Fibroblast of gingiva (primary cell): ENCODE results near the gene TASP1.
A peak's percentile ranks its signal among the peaks of the same experiment; 100 is the strongest.
"Not testable (repeated sequence)": the region's sequence is repeated elsewhere in the genome, so short reads cannot be mapped to it uniquely, and the experiment has no call there.

Experiments
- DNase-seq: peaks from one replicate; pipeline ENCODE4 v3.0.0-alpha.2; 2011; ENCODE audit warnings: low read depth

TASP1 gene

DNA sequence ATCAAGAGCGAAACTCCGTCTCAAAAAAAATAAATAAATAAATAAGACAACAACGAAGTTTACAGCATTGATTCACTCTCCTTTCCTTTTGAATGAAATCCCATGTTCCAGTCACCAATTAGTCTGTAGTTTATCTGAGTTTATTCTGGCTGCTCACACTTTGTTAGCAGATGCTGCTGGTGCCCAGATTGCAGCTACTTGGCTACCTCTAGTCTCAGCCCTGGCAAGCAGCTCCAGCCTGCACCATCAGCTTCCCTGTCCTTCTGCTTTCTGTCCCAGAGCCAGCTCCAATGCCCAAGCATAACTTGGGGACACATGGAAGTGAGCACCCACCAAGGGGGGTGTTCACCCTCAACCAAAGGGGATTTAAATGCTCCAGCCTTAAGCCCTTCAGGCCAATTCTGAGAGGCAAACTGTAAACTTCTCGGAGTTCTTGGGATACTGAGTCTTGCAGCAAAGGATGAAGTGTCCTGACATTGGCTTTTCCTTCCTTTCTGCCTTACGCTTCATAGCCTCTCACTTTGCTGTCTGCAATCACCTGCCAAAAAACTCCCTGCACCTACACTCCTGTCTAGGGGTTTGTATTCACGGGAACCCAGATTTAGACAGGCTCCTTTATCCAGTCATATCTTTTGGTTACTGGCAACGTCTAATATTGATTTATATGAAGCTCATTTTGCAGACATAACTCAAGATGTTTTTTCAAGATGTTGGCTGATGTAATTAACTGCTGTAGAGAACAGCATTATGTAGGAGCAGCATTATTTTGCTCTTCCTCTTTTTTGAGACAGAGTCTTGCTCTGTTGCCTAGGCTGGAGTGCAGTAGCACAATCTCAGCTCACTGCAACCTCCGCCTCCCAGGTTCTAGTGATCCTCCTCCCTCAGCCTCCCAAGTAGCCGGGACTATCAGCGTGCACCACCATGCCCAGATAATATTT is 9.8 kb upstream of the TASP1 start:
- DNase-seq = no peak

DNA sequence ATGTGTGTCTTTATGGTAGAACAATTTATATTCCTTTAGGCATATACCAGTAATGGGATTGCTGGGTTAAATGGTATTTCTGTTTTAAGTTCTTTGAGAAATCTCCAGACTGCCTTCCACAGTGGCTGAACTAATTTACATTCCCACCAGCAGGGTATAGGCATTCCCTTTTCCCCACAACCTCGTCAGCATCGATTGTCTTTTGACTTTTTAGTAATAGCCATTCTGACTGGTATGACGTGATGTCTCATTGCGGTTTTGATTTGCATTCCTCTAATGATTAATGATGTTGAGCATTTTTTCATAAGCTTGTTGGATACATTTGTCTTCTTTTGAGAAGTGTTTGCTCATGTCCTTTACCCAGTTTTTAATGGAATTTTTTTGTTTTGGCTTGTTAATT is 5.3 kb upstream of the TASP1 start:
- no peak for DNase-seq

DNA sequence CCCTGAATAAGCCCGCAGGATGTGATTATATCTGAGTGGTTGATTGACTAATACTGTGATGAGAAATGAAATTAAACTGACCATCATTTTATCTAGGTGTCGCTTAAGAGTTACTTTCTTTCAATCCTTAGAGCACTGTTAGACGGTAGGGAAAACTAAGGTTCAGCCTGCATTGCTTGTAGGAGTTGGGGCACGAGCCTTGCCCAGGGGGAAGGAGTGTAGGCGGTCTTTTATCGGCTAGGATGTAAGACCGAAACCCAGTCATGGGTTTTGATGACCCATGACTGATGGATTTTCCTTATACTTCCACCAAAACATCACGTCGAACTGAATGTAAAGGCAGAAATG is 392 bp upstream of the TASP1 start:
- no peak for DNase-seq

DNA sequence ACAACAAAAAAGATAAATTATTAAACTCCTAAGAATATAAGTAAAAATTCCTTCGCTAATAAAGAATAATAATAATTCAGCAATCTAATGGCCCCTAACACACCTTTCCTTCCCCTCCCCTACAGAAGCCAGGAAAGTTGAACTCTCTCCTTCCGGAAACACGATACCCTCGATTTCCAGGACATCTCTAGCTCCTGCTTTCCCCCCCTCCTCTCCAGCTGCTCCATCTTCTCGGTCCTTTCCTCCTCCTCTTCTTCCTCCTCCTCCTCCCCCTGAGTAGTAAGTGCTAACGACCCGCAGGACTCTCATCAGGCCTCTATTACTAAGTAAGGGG is 603 bp downstream of the TASP1 start:
- DNase-seq = no peak

DNA sequence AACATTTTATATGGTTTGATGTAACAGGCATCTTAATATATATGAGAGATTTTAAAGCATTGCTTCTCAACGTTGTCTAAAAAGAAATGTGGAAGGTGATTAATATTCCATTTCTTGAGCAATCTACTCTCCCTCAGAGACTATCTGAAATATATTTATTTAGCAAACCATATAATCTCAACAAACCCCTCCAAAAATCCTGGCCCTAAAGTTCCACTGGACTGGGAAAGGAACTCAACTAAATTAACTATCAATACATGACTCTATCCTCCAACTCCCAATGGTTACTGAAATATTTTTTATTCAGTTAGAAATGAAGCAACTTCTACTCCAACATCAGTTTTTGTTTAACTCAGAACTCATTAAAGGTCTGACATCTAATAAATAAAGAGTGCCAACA is 6.3 kb downstream of the TASP1 start:
- no peak for DNase-seq

DNA sequence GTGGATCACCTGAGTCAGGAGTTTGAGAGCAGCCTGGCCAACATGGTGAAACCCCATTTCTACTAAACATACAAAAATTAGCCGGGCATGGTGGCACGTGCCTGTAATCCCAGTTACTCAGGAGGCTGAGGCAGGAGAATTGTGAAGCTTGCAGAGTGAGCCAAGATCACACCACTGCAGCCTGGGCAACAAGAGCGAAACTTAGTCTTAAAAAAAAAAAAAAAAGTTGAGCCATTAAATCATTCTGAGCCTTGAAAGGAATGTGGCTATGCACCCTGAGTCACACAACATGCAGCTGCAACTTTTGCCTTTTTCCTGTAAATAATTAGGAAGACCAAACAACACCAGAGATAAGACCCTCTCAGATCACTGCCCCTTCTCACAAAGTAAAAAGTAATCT is 11.2 kb downstream of the TASP1 start:
- peak; percentile 38 for DNase-seq

DNA sequence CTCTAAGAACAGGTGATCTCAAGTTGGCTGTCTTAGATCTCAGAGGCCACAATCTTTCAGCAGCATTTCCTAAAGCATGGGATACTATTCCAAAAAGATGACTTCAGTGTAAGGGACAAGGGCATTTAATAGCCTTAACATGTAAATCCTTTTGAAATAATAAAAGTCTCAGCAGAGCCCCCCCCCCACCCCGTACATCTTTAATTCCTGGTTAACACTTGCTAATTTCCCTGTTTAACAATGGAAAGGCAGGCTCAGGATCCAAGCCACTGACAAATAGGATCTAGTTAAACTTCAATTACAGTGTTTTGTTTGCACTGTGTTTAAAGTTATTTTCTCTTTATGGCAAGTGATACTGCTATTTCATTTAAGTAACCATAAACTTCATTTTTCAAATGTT is 12.0 kb downstream of the TASP1 start:
- DNase-seq = no peak

DNA sequence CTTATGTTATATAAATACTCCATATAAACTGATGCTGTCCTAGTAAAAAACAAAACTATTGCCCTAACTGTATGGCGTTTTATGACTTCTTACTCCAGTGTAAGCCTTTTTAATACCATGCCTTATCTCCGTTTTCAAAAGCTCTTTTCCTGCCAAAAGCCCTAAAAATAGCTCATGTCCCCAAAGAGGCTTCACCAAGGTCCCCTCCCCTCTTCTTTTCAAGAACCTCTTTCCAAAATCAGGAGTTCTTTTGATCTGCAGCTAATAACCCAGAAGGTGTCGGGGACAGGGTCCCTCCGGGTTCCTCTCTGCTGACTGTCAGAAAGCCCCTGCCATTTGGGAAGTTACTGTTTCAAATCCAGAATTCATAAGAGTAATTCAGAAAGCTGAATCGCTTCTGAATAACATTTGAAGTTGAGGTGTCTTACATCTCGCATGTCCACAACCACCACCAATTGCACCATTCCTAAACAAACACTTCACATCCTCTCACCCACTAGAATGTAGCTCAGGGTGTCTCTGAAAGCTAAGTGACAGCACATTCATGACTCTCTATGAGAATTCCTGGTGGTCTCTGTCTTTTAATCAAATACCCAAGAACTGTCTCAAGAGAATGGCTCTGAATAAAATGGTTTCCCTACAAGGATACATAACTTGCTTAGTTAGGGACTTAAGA is 13.3 kb downstream of the TASP1 start:
- DNase-seq = no peak

DNA sequence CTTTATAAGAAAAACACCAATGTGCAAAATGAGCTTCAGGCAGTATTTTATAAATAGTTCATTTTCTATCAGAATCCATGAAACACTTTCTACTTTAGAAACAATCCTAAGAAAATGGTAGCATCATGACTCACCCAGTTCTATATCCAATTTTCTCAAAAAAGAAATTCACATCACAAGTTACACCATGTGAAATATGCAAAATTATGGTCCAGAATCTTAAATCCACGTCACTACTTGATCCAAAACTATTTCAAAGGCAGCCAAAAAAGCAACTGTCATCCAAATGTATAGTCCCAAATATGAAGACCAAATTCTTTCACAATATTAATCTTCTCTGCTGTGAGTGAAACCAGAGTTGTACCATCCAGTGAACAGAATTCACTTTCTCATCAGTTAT is 19.3 kb downstream of the TASP1 start:
- not testable (repeated sequence) for DNase-seq

DNA sequence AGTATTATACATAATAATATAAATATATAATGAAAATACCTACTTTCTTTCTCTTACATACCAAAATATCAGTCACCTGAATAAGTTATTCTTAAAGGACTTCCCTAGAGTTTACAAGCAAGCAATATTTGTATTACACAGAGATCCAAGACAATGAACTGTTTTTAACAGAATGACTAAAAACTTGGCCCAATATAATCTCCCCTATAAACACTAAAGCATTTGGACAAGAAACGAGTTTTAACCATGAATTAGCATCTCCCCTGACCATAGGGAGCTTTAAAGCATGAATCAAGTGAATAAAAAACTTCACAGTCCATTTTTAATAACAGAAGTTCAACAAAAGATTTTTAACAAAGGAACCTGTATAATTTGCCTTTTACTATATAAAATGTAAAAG is 20.3 kb downstream of the TASP1 start:
- not testable (repeated sequence) for DNase-seq

DNA sequence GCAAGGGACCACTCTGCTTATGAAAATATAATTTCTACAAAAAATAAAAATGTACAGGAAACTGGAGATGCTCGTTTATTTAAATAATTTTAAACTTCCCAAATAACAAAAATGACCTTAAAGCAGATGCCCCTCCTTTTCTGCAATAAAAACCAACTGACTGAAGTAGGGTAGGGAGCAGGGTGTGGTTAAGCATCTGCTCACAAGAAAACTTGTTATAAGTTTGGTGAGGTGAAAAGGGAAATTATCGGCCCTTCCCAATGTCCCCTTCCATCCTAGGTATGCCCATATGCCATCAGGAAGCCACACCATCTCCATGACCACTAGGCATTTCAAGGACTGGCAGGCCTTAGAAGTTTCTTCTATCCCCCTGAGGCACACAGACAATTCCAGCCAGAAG is 21.1 kb downstream of the TASP1 start:
- DNase-seq = not testable (repeated sequence)

DNA sequence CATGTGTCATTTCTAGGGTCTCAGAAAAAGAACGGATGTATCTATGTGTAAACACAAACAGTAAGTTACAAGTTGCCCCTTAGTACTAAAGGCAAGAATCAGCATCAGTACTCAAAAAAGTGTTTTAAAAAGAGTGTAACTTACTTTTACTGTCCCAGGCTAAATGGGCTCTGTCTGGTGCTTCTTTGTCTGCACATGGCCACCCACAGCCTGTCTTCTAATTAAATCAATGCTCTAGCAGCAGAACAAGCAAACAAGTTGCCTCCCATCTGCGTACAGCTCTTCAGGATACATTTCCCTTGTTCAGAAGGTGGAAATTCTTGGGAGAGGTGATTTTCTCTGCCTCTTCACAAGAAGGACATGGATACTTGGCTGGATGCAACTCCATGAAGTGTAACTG is 22.0 kb downstream of the TASP1 start:
- DNase-seq = not testable (repeated sequence)

DNA sequence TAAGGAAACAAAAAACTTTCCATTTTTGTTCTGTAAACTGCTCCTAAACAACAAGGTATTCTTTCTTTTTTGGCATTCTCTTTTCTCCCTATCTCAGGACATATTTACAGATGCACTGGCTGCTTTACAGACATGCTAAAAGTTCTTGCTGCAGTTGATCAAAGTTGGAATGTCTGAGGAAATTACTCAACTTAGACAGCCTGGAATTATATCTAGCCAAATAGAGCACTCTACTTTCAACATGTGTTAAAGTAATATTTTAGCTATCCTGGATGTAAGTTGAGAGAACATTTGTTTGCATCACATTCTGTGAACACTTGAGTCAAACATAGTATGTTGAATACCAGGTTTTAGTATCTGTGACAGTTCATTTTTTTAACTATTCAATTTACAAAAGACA is 24.8 kb downstream of the TASP1 start:
- peak; percentile 54 for DNase-seq

DNA sequence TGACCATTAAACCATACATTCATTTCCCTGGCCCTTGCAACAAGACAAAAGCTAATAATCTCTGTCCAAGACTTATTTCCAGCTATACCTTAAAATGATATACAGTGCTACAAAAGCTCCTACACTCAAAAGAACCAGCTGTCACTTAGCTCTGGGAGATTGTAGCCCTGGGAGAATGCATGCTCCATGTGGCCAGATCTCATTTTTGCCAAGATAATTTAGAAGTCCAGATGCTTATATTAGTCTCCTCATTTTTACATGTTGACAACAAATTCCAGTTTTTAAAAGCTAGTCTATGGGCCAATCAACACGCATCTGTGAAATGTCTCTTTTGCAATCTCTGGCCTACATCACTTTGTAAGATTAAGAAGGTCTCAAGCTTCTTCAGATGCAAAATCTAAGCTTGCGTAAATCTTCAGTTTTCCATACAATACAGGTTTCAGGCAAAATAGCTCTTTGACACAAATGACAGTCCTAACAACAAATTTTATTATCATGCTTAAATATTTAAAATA is 27.1 kb downstream of the TASP1 start:
- DNase-seq = no peak

DNA sequence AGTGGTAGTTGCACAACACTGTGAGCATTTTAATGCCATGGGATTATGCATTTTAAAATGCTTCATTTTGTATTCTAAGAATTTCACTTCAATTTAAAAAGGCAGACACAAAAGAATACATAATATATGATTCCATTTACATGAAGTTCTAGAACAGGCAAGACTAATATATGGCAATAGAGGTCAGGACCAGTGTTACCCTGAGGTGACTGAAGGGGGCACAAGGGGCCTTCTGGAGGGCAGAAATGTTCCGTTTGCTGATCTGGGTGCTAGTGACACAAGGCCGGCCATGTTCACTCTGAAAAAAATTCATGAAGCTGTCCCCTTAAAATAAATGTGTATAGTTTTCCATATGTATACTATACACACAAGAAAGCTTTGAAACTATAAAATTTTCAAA is 28.5 kb downstream of the TASP1 start:
- no peak for DNase-seq

DNA sequence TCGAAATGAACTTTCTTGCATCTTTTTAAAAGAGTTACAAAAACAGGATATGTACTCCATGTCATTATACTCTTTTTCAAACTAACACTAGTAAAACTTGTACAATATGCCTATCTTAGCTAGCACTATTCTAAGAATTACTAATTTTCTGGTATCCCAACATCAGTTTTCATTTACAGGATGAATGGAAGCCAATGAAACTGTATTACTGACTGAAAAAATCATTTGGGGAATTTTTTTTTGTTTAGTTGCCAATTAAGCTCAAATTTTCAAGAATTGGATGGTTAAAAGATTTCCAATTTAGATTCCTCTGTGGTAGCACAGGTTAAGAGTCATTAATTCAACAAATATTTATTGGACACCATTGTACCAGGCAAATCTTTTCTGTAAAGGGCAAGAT is 30.7 kb downstream of the TASP1 start:
- DNase-seq = no peak

DNA sequence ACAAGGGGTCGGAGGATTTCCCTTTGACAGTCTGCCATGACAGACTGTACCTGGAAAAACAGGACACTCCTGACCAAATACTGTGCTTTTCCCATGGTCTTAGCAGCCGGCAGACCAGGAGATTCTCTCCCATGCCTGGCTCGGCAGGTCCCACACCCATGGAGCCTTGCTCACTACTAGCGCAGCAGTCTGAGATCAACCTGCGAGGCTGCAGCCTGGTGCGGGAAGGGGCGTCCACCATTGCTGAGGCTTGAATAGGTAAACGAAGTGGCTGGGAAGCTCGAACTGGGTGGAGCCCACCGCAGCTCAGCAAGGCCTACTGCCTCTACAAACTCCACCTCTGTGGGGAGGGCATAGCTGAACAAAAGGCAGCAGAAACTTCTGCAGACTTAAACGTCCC is 45.3 kb downstream of the TASP1 start:
- DNase-seq = not testable (repeated sequence)

DNA sequence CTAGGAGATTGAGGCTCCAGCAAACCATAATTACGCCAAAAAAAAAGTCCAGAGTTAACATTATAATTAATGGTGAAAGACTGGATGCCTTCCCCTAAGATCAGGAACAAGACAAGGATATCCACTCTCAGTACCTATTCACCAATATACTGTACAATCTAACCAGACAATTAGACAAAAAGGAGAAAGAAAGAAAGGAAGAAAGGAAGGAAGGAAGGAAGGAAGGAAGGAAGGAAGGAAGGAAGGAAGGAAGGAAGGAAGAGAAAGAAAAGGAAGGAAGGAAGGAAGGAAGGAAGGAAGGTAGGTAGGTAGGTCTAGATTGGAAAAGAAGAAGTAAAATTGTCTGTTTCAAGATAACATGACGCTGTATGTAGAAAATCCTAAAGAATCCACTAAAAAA is 50.7 kb downstream of the TASP1 start:
- no peak for DNase-seq

DNA sequence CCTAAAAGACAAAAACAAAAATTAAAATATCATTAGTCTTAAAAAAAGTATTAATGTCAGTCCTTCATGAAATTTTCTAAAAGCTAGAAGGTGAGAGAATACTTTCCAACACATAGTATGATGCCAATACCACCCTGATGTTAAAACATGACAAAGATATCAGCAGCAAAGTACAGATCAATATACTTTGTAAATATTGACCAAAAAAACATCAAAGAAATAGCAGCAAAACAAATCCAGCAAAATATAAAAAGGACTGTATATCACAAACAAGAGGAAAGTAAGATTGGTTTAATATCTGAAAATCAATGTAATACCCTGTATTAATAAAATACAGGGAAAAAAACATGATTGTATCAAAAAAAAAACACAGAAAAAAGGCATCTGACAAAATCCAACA is 51.4 kb downstream of the TASP1 start:
- no peak for DNase-seq

DNA sequence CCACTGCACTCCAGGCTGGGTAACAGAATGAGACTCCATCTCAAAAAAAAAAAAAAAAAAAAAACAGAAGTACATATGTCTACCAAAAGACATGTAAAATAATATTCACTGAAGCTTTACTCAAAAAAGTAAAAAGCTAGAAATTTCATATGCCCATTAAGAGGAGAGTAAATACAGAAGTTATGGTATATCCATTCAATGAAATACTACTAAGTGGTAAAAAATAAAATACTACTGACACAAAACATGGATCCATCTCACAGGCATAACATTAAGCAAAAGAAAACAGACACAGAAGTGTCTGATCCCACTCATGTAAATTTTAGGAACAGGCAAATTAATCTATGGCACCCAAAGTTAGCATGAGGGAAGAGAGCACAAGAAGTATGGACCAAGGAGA is 52.6 kb downstream of the TASP1 start:
- no peak for DNase-seq

DNA sequence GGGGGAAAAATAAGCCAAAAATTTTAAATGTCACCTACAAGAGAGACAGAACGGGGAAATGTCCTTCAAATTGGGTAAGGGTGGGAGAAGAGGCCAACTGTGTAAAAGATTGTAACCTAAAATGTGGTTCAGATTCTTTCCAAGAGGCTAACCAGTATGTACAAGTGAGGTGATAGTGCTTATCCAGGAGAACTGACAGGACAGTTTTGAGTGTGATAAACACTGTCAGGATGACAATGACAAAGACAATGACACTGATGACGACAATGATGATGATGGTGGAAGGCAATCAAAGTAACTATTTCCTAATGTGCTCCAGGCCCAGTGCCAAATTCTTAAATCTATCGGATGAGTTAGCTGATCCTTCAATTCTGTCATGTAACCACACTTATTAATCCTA is 57.3 kb downstream of the TASP1 start:
- DNase-seq = no peak

DNA sequence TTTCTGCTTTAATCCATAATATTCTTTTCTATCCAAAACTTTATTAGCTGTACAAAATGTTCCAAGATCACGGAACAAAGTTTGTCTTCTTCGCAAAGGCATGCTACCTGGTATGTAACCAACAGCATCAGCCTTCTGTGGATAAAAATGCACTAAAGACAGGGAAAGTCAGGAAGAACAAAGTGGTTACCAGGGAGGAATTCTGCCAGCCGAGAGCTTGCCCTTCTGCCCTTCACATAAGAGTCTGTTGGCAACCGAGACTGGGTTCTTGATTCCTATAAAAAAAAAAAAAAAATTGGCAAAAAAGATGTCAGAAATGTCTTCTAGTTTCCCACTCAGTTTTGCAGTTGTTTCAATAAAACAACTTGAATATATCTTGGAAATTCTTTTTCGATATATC is 58.0 kb downstream of the TASP1 start:
- no peak for DNase-seq

DNA sequence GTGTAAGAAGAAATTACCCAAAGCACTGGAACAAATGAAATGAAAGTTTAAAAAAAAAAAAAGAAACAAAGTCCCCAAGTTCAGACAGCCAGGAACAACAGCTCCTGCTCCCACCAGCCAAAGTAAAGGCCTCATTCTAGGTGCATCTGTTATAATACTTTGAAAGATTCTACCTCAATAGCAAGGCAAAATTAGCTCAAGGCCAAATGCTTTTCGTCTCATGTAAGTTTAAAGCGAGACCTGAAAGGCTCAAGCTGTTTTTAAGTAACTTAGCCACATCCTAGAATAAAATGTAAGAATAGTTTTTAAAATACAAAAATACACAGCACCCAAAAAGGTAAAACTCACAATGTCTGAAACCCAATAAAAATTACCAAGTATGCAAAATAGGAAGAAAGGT is 64.7 kb downstream of the TASP1 start:
- no peak for DNase-seq

DNA sequence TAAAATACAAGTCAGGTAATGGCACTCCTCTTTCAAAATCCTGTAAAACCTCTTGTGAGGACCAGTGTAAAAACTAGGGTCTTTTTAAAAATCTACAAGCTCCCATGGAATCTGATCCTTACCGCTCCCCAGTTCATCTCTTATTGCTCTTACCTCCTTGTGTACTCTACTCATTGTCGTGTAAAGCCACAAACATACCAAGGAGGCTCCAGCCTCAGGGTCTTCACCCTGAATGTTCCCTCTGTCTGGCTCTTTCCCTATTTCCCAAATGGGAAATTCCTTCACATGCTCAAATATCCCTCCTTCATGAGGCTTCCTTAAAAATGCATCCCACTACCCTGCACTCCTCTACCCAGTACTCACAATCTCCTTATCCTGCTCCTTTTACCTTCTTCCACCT is 67.1 kb downstream of the TASP1 start:
- DNase-seq = no peak
